ENCODE data around the gene ERFE. TPM values are rescaled to one million over a fixed set of nuclear protein-coding genes. Genes with fewer than 3 reads are reported as not detected.

The ERFE gene
- total and polyA plus RNA-seq, 2 of the 13 experiments (the other 11 are each of a cell fraction or from before 2014, with no cell fraction given): 0.09 TPM; not detected in 1

GRCh38 chr2:238114851-238115660 is 43.7 kb upstream of the ERFE start (continued):
- TF ChIP-seq ZNF382 (CRISPR knock-in tag; IDR thresholded peaks at IDR 0.05; ENCODE audit: borderline replicate concordance) (no peak), GLI4 (CRISPR knock-in tag; IDR thresholded peaks at IDR 0.05; ENCODE audit: borderline replicate concordance) (no peak), ZNF512B (CRISPR knock-in tag; IDR thresholded peaks at IDR 0.05; ENCODE audit: borderline replicate concordance) (no peak), RORA (CRISPR knock-in tag; IDR thresholded peaks at IDR 0.05) (no peak), ZNF136 (CRISPR knock-in tag; IDR thresholded peaks at IDR 0.05; ENCODE audit: low read depth) (no peak), RFX1 (IDR thresholded peaks at IDR 0.05) (no peak), NR3C1 (CRISPR knock-in tag; IDR thresholded peaks at IDR 0.05) (no peak)
- TF ChIP-seq, protein P1, sequence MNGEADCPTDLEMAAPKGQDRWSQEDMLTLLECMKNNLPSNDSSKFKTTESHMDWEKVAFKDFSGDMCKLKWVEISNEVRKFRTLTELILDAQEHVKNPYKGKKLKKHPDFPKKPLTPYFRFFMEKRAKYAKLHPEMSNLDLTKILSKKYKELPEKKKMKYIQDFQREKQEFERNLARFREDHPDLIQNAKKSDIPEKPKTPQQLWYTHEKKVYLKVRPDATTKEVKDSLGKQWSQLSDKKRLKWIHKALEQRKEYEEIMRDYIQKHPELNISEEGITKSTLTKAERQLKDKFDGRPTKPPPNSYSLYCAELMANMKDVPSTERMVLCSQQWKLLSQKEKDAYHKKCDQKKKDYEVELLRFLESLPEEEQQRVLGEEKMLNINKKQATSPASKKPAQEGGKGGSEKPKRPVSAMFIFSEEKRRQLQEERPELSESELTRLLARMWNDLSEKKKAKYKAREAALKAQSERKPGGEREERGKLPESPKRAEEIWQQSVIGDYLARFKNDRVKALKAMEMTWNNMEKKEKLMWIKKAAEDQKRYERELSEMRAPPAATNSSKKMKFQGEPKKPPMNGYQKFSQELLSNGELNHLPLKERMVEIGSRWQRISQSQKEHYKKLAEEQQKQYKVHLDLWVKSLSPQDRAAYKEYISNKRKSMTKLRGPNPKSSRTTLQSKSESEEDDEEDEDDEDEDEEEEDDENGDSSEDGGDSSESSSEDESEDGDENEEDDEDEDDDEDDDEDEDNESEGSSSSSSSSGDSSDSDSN (CRISPR knock-in tag; IDR thresholded peaks at IDR 0.05): no peak
- TF ChIP-seq, protein P2, sequence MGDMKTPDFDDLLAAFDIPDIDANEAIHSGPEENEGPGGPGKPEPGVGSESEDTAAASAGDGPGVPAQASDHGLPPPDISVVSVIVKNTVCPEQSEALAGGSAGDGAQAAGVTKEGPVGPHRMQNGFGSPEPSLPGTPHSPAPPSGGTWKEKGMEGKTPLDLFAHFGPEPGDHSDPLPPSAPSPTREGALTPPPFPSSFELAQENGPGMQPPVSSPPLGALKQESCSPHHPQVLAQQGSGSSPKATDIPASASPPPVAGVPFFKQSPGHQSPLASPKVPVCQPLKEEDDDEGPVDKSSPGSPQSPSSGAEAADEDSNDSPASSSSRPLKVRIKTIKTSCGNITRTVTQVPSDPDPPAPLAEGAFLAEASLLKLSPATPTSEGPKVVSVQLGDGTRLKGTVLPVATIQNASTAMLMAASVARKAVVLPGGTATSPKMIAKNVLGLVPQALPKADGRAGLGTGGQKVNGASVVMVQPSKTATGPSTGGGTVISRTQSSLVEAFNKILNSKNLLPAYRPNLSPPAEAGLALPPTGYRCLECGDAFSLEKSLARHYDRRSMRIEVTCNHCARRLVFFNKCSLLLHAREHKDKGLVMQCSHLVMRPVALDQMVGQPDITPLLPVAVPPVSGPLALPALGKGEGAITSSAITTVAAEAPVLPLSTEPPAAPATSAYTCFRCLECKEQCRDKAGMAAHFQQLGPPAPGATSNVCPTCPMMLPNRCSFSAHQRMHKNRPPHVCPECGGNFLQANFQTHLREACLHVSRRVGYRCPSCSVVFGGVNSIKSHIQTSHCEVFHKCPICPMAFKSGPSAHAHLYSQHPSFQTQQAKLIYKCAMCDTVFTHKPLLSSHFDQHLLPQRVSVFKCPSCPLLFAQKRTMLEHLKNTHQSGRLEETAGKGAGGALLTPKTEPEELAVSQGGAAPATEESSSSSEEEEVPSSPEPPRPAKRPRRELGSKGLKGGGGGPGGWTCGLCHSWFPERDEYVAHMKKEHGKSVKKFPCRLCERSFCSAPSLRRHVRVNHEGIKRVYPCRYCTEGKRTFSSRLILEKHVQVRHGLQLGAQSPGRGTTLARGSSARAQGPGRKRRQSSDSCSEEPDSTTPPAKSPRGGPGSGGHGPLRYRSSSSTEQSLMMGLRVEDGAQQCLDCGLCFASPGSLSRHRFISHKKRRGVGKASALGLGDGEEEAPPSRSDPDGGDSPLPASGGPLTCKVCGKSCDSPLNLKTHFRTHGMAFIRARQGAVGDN (CRISPR knock-in tag; IDR thresholded peaks at IDR 0.05): peak; percentile 25
- TF ChIP-seq, protein P3, sequence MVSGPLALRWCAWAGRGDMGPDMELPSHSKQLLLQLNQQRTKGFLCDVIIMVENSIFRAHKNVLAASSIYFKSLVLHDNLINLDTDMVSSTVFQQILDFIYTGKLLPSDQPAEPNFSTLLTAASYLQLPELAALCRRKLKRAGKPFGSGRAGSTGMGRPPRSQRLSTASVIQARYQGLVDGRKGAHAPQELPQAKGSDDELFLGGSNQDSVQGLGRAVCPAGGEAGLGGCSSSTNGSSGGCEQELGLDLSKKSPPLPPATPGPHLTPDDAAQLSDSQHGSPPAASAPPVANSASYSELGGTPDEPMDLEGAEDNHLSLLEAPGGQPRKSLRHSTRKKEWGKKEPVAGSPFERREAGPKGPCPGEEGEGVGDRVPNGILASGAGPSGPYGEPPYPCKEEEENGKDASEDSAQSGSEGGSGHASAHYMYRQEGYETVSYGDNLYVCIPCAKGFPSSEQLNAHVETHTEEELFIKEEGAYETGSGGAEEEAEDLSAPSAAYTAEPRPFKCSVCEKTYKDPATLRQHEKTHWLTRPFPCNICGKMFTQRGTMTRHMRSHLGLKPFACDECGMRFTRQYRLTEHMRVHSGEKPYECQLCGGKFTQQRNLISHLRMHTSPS (CRISPR knock-in tag; IDR thresholded peaks at IDR 0.05; ENCODE audit: low read depth): peak; percentile 33; the same call in 1 of the 2 replicates
- TF ChIP-seq, protein P4, sequence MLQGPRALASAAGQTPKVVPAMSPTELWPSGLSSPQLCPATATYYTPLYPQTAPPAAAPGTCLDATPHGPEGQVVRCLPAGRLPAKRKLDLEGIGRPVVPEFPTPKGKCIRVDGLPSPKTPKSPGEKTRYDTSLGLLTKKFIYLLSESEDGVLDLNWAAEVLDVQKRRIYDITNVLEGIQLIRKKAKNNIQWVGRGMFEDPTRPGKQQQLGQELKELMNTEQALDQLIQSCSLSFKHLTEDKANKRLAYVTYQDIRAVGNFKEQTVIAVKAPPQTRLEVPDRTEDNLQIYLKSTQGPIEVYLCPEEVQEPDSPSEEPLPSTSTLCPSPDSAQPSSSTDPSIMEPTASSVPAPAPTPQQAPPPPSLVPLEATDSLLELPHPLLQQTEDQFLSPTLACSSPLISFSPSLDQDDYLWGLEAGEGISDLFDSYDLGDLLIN (CRISPR knock-in tag; IDR thresholded peaks at IDR 0.05; ENCODE audit: borderline replicate concordance): no peak

Data from HepG2 (cell line).